C4-2B (cell line): Measurements from ENCODE around the gene FOXQ1.
"Not testable (repeated sequence)": the region's sequence is repeated elsewhere in the genome, so short reads cannot be mapped to it uniquely, and the experiment has no call there.

ENCODE experiments used
- H3K27ac ChIP-seq: fragments of 450-650 bp; 2 replicates; pipeline ENCODE4 v1.5.1; 2017
- ZFX ChIP-seq: fragments of 450-650 bp; IDR thresholded peaks from 2 replicates; pipeline ENCODE4 v1.6.1; 2017
- TF ChIP-seq, protein P1 (sequence below): fragments of 450-650 bp; conservative IDR thresholded peaks from 2 replicates; pipeline ENCODE4 v1.5.1; 2017; ENCODE audit warnings: mild to moderate bottlenecking

Gene FOXQ1

DNA sequence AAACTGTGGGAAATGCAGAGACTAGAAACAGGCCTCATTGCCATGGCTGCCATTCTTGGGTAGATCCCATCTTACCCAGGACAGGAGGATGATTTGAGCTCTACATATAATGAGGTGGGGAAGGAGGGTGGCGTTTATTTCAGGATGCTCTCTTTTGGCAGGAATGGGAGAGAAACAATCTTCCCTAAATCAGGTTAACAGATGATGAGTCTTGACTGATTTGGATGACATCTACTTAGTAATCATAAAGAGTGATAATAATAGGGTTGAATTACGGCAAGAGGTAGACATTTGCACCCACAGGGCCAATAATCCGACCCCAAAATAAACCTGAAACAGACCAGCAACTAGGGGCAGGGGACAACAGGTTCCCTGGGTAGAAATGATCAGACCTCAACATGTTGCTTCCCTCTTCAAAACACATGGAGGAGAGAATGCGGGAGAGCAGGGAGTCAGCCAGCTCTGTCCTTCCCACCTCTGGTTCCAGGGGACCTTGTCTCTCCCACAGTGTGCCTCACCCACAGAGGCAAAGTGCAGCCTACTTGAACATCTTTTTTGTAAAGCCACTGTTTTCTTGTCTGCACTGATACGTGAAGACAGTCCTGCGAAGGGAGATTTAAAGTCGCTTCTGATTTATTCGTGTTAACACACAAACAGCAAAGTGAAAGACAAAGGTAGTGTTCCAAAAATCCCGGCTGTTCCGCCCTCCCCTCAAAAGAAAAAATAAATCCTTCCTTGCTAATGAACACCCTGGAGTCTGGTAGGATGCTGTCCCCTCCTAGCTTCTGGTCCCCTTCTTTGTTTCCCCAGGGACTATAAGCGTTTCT is 3.9 kb downstream of the FOXQ1 start:
- H3K27ac ChIP-seq, result no peak overlapping the region
- TF ChIP-seq, protein P1, sequence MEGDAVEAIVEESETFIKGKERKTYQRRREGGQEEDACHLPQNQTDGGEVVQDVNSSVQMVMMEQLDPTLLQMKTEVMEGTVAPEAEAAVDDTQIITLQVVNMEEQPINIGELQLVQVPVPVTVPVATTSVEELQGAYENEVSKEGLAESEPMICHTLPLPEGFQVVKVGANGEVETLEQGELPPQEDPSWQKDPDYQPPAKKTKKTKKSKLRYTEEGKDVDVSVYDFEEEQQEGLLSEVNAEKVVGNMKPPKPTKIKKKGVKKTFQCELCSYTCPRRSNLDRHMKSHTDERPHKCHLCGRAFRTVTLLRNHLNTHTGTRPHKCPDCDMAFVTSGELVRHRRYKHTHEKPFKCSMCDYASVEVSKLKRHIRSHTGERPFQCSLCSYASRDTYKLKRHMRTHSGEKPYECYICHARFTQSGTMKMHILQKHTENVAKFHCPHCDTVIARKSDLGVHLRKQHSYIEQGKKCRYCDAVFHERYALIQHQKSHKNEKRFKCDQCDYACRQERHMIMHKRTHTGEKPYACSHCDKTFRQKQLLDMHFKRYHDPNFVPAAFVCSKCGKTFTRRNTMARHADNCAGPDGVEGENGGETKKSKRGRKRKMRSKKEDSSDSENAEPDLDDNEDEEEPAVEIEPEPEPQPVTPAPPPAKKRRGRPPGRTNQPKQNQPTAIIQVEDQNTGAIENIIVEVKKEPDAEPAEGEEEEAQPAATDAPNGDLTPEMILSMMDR, result no peak
- no peak for TF ChIP-seq ZFX

DNA sequence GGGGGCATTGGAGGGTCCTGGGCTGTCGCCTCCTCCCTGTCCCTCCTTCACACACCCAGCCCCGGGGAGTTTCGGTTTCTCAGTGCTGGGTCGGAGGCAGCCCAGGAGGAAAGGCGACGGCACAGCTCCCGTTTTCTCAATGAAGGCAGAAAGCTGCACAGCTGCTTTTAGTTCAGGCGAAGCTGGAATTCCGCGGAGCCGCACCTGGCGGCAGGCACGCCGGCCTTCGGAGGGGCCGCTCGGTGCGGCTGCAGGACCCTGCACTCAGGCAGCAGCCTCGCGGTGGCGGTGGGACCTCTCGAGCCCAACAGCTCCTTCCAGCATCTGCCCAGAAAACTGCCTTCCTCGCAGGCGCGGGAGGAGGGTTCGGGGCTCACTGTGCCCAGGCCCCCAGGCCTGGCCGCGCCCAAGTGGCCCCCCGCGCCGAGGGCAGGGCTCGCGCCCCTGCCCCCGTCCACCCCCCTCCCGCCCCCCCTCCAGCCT is 4.6 kb downstream of the FOXQ1 start:
- TF ChIP-seq, protein P1, result no peak
- no peak for TF ChIP-seq ZFX
- no peak overlapping the region for H3K27ac ChIP-seq

DNA sequence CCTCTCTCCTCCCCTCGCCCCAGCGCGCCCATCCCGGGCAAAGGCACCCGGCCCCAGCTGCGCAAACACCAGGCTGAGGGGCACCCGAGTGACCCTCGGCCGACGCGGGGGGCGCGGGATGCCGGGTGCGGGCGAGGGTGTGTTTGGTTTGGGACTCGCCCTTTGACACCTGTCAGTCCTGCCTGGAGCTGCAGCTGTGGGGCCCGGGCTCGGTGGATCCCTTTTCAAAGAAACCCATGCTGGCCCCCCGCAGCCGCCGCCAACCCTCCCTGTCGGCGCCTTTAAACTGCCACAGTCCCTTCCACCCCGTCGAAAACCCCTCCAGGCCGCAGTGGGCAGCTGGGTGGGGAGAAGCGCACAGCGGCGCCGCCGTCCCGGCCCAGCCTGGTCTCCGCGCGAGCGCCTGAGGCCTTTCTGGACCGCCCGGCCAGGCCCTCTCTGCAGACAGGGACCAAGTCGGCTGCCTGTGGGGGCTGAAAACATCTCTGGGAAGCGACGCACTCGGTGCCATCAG is 5.5 kb downstream of the FOXQ1 start:
- TF ChIP-seq, protein P1, result no peak
- TF ChIP-seq ZFX, result no peak
- H3K27ac ChIP-seq, result no peak overlapping the region

GRCh38 chr6:1318036-1318435 is 6.1 kb downstream of the FOXQ1 start:
- no peak for TF ChIP-seq ZFX
- TF ChIP-seq, protein P1, result no peak
- H3K27ac ChIP-seq, result no peak overlapping the region

- H3K27ac ChIP-seq, result not testable (repeated sequence)
These were observed 6.7 kb downstream of the FOXQ1 start for GRCh38 chr6:1318584-1318983.

GRCh38 chr6:1321738-1322137 is 9.8 kb downstream of the FOXQ1 start:
- H3K27ac ChIP-seq, result no peak overlapping the region
- TF ChIP-seq, protein P1, result no peak
- TF ChIP-seq ZFX, result no peak

GRCh38 chr6:1322156-1322555 is 10.3 kb downstream of the FOXQ1 start:
- no peak overlapping the region for H3K27ac ChIP-seq
- TF ChIP-seq, protein P1, result no peak
- no peak for TF ChIP-seq ZFX
